Measurements from ENCODE around the gene HEPHL1. TPM values are rescaled to one million over a fixed set of nuclear protein-coding genes. Genes with fewer than 3 reads are reported as not detected.

HEPHL1 gene
- total RNA-seq, 4 donors from 2014 or later = not detected

DNA sequence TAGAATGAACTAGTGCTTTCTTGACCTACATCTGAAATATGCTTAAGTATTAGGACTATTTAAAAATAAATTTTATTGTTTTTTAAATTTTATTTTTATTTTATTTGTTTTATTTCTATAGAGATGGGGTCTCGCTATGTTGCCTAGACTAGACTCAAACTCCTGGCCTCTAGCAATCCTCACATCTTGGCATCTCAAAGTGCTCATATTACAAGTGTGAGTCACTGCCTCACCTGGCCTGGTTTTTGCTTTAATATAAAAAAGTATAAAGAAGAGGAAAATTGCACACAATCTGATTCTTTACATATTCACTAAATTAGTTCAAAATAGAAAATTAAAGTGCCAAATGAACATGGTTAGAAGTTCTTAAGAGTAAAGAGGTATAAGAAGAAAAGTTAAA lies 37.5 kb downstream of the HEPHL1 start:
- Histone ChIP-seq H3K36me3 (no peaks in the 10 kb centered on the region), H3K27me3 (no peaks in the 10 kb centered on the region), H3K9me3 (no peaks in the 10 kb centered on the region), H3K27ac (no peak overlapping the region), H3K4me3 (no peak overlapping the region), H3K4me1 (no peaks in the 10 kb centered on the region)
- intact Hi-C loops (cut with DNase I; ENCODE audit: low total_unique reads) = no loop called here
- TF ChIP-seq POLR2A (IDR thresholded peaks at IDR 0.05) (no peak), CTCF (IDR thresholded peaks at IDR 0.05) (no peak)
- no peak for DNase-seq

DNA sequence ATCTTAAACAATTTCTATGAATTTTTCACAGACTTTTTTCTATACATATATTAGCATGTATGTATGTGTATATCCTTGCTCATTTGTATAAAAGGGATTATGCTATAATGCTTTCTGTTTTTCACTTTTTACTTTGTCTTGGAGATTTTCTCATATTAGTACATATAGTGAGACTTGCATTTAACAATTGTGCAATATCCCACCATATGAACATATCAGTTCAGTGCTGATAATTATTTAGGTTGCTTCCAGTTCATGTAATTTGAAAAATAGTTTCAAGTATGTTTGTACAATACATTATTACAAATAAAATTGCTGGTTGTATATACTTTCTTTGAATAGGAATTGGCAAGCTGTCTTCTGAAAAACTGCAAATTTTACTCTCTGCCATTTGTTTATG lies 37.9 kb downstream of the HEPHL1 start:
- TF ChIP-seq POLR2A (IDR thresholded peaks at IDR 0.05) (no peak), CTCF (IDR thresholded peaks at IDR 0.05) (no peak)
- Histone ChIP-seq H3K36me3 (no peaks in the 10 kb centered on the region), H3K4me1 (no peaks in the 10 kb centered on the region), H3K27ac (no peak overlapping the region), H3K27me3 (no peaks in the 10 kb centered on the region), H3K9me3 (no peaks in the 10 kb centered on the region), H3K4me3 (no peak overlapping the region)
- no peak for DNase-seq
- intact Hi-C loops (cut with DNase I; ENCODE audit: low total_unique reads) = no loop called here

- Histone ChIP-seq H3K9me3 (no peaks in the 10 kb centered on the region), H3K4me3 (no peak overlapping the region), H3K27me3 (no peaks in the 10 kb centered on the region), H3K4me1 (no peaks in the 10 kb centered on the region), H3K27ac (no peak overlapping the region), H3K36me3 (no peaks in the 10 kb centered on the region)
- TF ChIP-seq POLR2A (IDR thresholded peaks at IDR 0.05) (no peak), CTCF (IDR thresholded peaks at IDR 0.05) (no peak)
- intact Hi-C loops (cut with DNase I; ENCODE audit: low total_unique reads) = no loop called here
- no peak for DNase-seq
Measured at GRCh38 chr11:94060401-94060800, 39.2 kb downstream of the HEPHL1 start.

DNA sequence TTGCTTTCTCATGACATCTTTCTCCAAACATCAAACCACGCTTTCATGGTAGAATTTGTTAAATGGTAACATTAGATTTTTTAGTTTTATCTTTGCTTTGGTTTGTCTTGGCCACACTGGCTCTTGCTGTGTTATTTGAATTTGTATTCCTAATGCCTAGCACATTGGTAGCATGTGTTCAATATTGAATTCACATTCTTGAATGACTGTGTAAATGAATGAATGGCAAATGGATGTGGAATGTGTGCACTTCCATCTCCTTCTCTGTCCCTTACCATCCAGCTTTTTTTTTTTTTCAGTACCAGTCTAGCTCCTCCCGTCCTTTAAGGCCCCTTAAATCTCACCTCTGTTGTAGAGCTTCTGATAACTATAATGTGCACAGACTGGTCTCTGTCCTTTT lies 41.2 kb downstream of the HEPHL1 start:
- no peak overlapping the region for H3K4me3 ChIP-seq
- H3K4me1 ChIP-seq = no peaks in the 10 kb centered on the region
- H3K27ac ChIP-seq = no peak overlapping the region
- intact Hi-C loops (cut with DNase I; ENCODE audit: low total_unique reads) = no loop called here
- TF ChIP-seq POLR2A (IDR thresholded peaks at IDR 0.05) = no peak
- TF ChIP-seq CTCF (IDR thresholded peaks at IDR 0.05) = no peak
- no peaks in the 10 kb centered on the region for H3K9me3 ChIP-seq
- no peak for DNase-seq
- no peaks in the 10 kb centered on the region for H3K36me3 ChIP-seq
- no peaks in the 10 kb centered on the region for H3K27me3 ChIP-seq

DNA sequence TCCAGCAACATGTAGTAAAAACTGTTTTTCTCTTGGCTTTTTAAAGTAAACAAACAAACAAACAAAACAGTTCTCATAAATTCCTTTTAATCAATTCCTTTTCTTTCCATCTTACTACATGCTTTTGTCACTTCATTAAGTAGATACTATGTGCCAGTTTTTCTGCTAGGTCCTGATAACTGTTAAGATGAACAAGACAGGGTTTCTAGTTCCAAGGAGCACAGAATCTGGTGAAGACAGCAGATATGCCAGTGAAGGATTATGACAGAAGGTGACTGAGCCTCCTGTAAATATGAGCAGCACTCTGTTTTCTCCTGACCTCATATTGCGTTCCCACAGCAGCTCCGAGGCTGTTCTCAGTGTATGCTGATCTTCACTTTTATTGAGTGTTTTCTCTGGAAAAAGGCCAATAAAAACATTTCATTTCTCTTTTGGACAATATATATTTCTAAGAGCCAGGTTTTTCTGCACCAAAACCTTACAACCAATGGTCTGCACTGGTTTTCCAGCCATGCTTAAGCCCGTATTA lies 45.8 kb downstream of the HEPHL1 start:
- no peak for TF ChIP-seq CTCF (IDR thresholded peaks at IDR 0.05)
- no peak for TF ChIP-seq POLR2A (IDR thresholded peaks at IDR 0.05)
- no peaks in the 10 kb centered on the region for H3K4me1 ChIP-seq
- H3K27ac ChIP-seq = no peak overlapping the region
- H3K27me3 ChIP-seq = no peaks in the 10 kb centered on the region
- no peaks in the 10 kb centered on the region for H3K36me3 ChIP-seq
- no peak for DNase-seq
- H3K9me3 ChIP-seq = no peaks in the 10 kb centered on the region
- intact Hi-C loops (cut with DNase I; ENCODE audit: low total_unique reads) = no loop called here
- no peak overlapping the region for H3K4me3 ChIP-seq
